Superior temporal gyrus (tissue), 1 donor: ENCODE results near the gene INKA1.

Experiments
- DNase-seq: peaks from one replicate; pipeline ENCODE4 v3.0.0-alpha.2; 2016; ENCODE audit errors: extremely low spot score

The INKA1 gene

GRCh38 chr3:49786357-49787181, 16.5 kb upstream of the INKA1 start, which contains the start of gene IP6K1:
Gene IP6K1 (minus strand): TSS chr3:49786542. CDS start chr3:49748040, 38,502 bp downstream.
- peak; percentile 100 for DNase-seq

- DNase-seq, result no peak
Observed at GRCh38 chr3:49787182-49787464, 15.9 kb upstream of the INKA1 start.

- DNase-seq, result no peak
Observed at GRCh38 chr3:49787536-49787935, 15.5 kb upstream of the INKA1 start.

- DNase-seq, result no peak
Observed at GRCh38 chr3:49788056-49788455, 15.0 kb upstream of the INKA1 start.

GRCh38 chr3:49790626-49791411, 12.2 kb upstream of the INKA1 start:
- DNase-seq, result no peak

GRCh38 chr3:49791571-49791970, 11.5 kb upstream of the INKA1 start:
- no peak for DNase-seq

GRCh38 chr3:49792371-49793150, 10.5 kb upstream of the INKA1 start:
- no peak for DNase-seq

GRCh38 chr3:49793486-49794085, 9.5 kb upstream of the INKA1 start:
- no peak for DNase-seq

- DNase-seq, result no peak
Observed at GRCh38 chr3:49794431-49794830, 8.6 kb upstream of the INKA1 start.

GRCh38 chr3:49794926-49795905, 7.8 kb upstream of the INKA1 start:
- DNase-seq, result no peak

GRCh38 chr3:49799105-49799504, 4.0 kb upstream of the INKA1 start:
- DNase-seq, result no peak

- DNase-seq, result no peak
Observed at GRCh38 chr3:49799761-49800160, 3.3 kb upstream of the INKA1 start, which contains the start of gene CDHR4. Gene CDHR4 (minus strand): TSS chr3:49799873. CDS start chr3:49799812, 61 bp downstream.

- DNase-seq, result no peak
Observed at GRCh38 chr3:49801160-49801559, 1.9 kb upstream of the INKA1 start.

- no peak for DNase-seq
Observed at GRCh38 chr3:49803465-49804140, 542 bp downstream of the INKA1 start.

- DNase-seq, result no peak
Observed at GRCh38 chr3:49804141-49805041, 1.3 kb downstream of the INKA1 start.

- DNase-seq, result no peak
Observed at GRCh38 chr3:49805367-49805782, 2.3 kb downstream of the INKA1 start.

- no peak for DNase-seq
Observed at GRCh38 chr3:49805897-49806701, 3.0 kb downstream of the INKA1 start.

- no peak for DNase-seq
Observed at GRCh38 chr3:49806850-49807249, 3.8 kb downstream of the INKA1 start.
